Smooth muscle cell (in vitro differentiated cells): ENCODE data around the gene DPF3. TPM values are rescaled to one million over a fixed set of nuclear protein-coding genes. Genes with fewer than 3 reads are reported as not detected.

Source experiments
- DNase-seq: peaks from one replicate; lab custom pipeline; 2025; ENCODE audit not compliant: unreplicated experiment; lab: John Stamatoyannopoulos, UW
- H2AFZ ChIP-seq: fragments of 200-600 bp; sonication (generic); 2 replicates; pipeline ENCODE4 v1.6.0; 2016; ENCODE audit warnings: antibody characterized with exemption, low read depth, mild to moderate bottlenecking
- H3F3A ChIP-seq: fragments of 200-600 bp; sonication (generic); 2 replicates; pipeline ENCODE4 v1.6.0; 2017; ENCODE audit warnings: antibody characterized with exemption, low read depth
- H3K27ac ChIP-seq: fragments of 200-600 bp; sonication (generic); 2 replicates; pipeline ENCODE4 v1.5.1; 2016; ENCODE audit warnings: low read depth, mild to moderate bottlenecking
- H3K27me3 ChIP-seq: fragments of 200-600 bp; sonication (generic); 2 replicates; pipeline ENCODE4 v1.6.1; 2016; ENCODE audit warnings: low read depth, mild to moderate bottlenecking
- H3K36me3 ChIP-seq: fragments of 200-600 bp; sonication (generic); 2 replicates; pipeline ENCODE4 v1.5.1; 2016; ENCODE audit warnings: low read depth
- H3K4me1 ChIP-seq: fragments of 200-600 bp; sonication (generic); 2 replicates; pipeline ENCODE4 v1.5.1; 2016; ENCODE audit warnings: low read depth
- H3K4me2 ChIP-seq: fragments of 200-600 bp; sonication (generic); 2 replicates; pipeline ENCODE4 v1.6.0; 2016; ENCODE audit warnings: mild to moderate bottlenecking
- H3K4me3 ChIP-seq: fragments of 200-600 bp; sonication (generic); 2 replicates; pipeline ENCODE4 v1.5.1; 2016; ENCODE audit warnings: mild to moderate bottlenecking
- H3K79me2 ChIP-seq: fragments of 200-600 bp; sonication (generic); 2 replicates; pipeline ENCODE4 v1.6.0; 2016; ENCODE audit warnings: low read depth, mild to moderate bottlenecking
- H3K9ac ChIP-seq: fragments of 200-600 bp; sonication (generic); 2 replicates; pipeline ENCODE4 v1.6.0; 2016; ENCODE audit warnings: low read depth
- H3K9me3 ChIP-seq: fragments of 200-600 bp; sonication (generic); replicated peaks from 2 replicates; pipeline ENCODE4 v1.5.1; 2016; ENCODE audit warnings: low read depth
- H4K20me1 ChIP-seq: fragments of 200-600 bp; sonication (generic); 2 replicates; pipeline ENCODE4 v1.6.0; 2016; ENCODE audit warnings: low read depth
- WGBS: methylation state at CpG from one replicate; pipeline ENCODE4 v1.1.7; 2016; ENCODE audit warnings: low lambda C conversion rate; 5-methylcytosine and 5-hydroxymethylcytosine counted together
- polyA plus RNA-seq: library from polyadenylated mRNA; unstranded; fragments of >200 nt; fragmentation: Nextera tagmentation; extraction: Ambion mirVana; gene quantifications from 2 replicates; pipeline ENCODE4 v1.2.1, GENCODE V29; 2016
- total RNA-seq: library from RNA; depleted of rRNA; stranded (reverse); fragments of >200 nt; gene quantifications from 2 replicates; pipeline ENCODE4 v1.2.3, GENCODE V29; 2014
- TF ChIP-seq, protein P1 (sequence below): fragments of 200-600 bp; sonication (generic); IDR thresholded peaks from 2 replicates; pipeline ENCODE4 v1.5.1; 2017; ENCODE audit warnings: borderline replicate concordance, mild to moderate bottlenecking, antibody characterized with exemption; ENCODE audit not compliant: insufficient read depth, poor library complexity, severe bottlenecking

Gene DPF3
- total and polyA plus RNA-seq, 2 experiments from 2014 or later, result 4.9 to 12.6 TPM

DNA sequence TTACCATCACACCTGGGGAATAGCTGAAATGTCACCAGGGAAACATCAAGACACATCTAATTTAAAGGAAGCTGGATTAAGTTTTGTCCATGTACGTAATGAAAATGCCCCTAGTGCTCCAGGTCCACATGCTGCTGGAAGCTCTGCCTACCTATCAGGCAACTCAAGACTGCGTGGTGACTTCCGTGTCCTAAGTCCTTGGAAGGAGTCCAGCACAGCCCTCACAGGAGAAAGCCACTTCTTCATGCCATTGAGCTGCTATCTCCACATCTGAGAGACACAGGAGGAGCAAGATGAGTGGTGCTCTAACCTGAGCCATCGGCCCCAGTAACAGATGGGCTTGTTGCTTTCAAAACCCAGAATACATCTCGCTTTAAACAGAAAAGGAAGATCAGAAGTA, 316.4 kb downstream of the DPF3 start:
- WGBS, result 93% methylated on average over 5 of the region's 5 CpGs
- Histone ChIP-seq H2AFZ (no peak overlapping the region), H3K4me3 (no peak overlapping the region), H3K36me3 (no peaks in the 10 kb centered on the region), H3K27me3 (peaks cover 13% of the 10 kb centered on the region), H4K20me1 (no peaks in the 10 kb centered on the region), H3K79me2 (no peaks in the 10 kb centered on the region), H3K9me3 (no peaks in the 10 kb centered on the region), H3K4me1 (no peaks in the 10 kb centered on the region), H3K27ac (no peak overlapping the region), H3F3A (no peaks in the 10 kb centered on the region), H3K9ac (no peak overlapping the region), H3K4me2 (no peak overlapping the region)
- no peak for DNase-seq
- TF ChIP-seq, protein P1, sequence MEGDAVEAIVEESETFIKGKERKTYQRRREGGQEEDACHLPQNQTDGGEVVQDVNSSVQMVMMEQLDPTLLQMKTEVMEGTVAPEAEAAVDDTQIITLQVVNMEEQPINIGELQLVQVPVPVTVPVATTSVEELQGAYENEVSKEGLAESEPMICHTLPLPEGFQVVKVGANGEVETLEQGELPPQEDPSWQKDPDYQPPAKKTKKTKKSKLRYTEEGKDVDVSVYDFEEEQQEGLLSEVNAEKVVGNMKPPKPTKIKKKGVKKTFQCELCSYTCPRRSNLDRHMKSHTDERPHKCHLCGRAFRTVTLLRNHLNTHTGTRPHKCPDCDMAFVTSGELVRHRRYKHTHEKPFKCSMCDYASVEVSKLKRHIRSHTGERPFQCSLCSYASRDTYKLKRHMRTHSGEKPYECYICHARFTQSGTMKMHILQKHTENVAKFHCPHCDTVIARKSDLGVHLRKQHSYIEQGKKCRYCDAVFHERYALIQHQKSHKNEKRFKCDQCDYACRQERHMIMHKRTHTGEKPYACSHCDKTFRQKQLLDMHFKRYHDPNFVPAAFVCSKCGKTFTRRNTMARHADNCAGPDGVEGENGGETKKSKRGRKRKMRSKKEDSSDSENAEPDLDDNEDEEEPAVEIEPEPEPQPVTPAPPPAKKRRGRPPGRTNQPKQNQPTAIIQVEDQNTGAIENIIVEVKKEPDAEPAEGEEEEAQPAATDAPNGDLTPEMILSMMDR, result no peak

DNA sequence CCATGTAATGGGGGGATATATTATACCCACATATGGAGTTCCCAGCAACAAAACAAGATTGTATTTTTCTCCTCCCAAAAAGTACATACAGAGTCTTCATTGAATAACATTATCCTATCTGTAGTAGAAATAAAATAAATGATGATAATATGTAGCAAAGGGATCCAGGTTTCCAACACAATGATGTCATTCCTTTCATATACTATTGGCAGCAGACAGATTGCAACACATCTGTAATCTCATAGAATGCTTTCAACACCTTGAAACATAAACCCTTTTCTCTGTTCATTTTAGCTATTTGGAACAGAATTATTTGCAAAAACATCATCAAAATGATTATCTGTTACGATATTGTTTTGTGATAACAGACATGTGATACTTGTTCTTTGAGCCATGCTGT, 317.6 kb downstream of the DPF3 start:
- DNase-seq, result no peak
- WGBS, result 85% methylated on average over 1 of the region's 1 CpG
- Histone ChIP-seq H3K9ac (no peak overlapping the region), H3K79me2 (no peaks in the 10 kb centered on the region), H3K27me3 (peaks cover 13% of the 10 kb centered on the region), H3K4me1 (no peaks in the 10 kb centered on the region), H3F3A (no peaks in the 10 kb centered on the region), H3K4me3 (no peak overlapping the region), H4K20me1 (no peaks in the 10 kb centered on the region), H3K36me3 (no peaks in the 10 kb centered on the region), H3K4me2 (no peak overlapping the region), H3K9me3 (no peaks in the 10 kb centered on the region), H3K27ac (no peak overlapping the region), H2AFZ (no peak overlapping the region)
- TF ChIP-seq, protein P1, result no peak

DNA sequence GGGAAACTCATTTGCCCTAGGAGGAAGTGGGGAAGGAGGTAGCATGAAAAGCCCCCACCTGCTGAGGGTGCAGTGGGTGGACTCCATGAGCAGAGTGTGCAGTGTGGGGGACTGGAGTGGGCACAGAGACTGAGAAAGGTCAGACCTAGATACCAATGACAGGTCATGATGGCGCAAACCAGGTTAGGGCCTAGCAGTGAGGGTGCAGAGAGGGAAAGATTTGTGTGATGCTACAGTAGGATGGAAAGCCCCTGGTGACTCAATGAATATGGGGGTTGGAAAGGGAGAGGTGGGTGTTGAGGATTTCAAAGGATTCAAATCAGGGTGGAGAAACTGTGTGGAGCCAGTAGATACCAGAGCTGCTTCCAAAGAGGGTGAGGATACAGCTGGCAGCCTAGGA, 319.2 kb downstream of the DPF3 start:
- Histone ChIP-seq H3K36me3 (no peaks in the 10 kb centered on the region), H3K79me2 (no peaks in the 10 kb centered on the region), H2AFZ (no peak overlapping the region), H3K9ac (no peak overlapping the region), H3K27ac (no peak overlapping the region), H3K4me1 (no peaks in the 10 kb centered on the region), H4K20me1 (no peaks in the 10 kb centered on the region), H3K27me3 (peaks cover 13% of the 10 kb centered on the region), H3K4me2 (no peak overlapping the region), H3F3A (no peaks in the 10 kb centered on the region), H3K9me3 (no peaks in the 10 kb centered on the region), H3K4me3 (no peak overlapping the region)
- no peak for DNase-seq
- TF ChIP-seq, protein P1, result no peak
- WGBS, result 100% methylated on average over 1 of the region's 1 CpG

DNA sequence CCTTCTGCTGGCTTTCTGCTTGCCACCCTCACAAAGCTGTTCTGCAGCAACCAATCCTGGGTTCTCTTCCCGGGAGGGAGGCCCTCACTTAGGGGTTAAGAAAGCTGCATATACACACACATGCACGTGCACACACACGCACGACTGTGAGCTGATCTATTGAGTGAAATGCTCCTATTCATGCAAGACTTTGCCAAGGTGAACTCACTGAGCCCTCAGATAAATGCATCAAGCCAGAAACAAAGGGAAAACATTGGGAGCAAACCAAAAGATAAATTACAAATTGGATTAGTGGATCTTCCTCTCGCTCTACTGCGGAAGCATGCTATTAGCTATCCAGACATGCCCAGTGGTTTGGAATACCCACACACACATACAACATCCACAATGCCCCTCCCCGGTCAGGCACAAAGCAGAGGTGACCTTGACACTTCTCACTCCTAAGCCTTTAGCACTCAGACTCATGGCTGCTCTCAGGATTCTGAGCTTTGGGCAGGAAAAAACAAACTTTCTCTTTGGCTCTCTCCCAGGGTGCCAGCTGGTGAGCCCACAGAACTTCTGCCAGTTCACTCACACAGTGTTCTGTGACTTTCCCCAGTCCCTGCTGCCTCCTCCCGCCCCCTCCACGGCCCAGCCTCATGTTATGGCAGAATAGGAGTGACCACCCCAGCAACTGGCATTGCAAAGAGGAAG, 320.0 kb downstream of the DPF3 start:
- no peak overlapping the region for H2AFZ ChIP-seq
- no peak overlapping the region for H3K27ac ChIP-seq
- H3K9me3 ChIP-seq, result no peaks in the 10 kb centered on the region
- H3K4me1 ChIP-seq, result no peaks in the 10 kb centered on the region
- no peak overlapping the region for H3K4me3 ChIP-seq
- H4K20me1 ChIP-seq, result no peaks in the 10 kb centered on the region
- DNase-seq, result no peak
- no peaks in the 10 kb centered on the region for H3F3A ChIP-seq
- TF ChIP-seq, protein P1, result no peak
- H3K36me3 ChIP-seq, result no peaks in the 10 kb centered on the region
- no peak overlapping the region for H3K4me2 ChIP-seq
- WGBS, result 90% methylated on average over 9 of the region's 9 CpGs
- peaks cover 13% of the 10 kb centered on the region for H3K27me3 ChIP-seq
- no peaks in the 10 kb centered on the region for H3K79me2 ChIP-seq
- H3K9ac ChIP-seq, result no peak overlapping the region
